HG03521 (cell line): ENCODE data around the gene CCDC33.

Source experiments
- ATAC-seq: cut with Tn5 transposase; IDR thresholded peaks from one replicate; pipeline ENCODE4 v1.9.1; 2021; ENCODE audit warnings: mild to moderate bottlenecking, moderate library complexity; ENCODE audit not compliant: unreplicated experiment

The CCDC33 gene

DNA sequence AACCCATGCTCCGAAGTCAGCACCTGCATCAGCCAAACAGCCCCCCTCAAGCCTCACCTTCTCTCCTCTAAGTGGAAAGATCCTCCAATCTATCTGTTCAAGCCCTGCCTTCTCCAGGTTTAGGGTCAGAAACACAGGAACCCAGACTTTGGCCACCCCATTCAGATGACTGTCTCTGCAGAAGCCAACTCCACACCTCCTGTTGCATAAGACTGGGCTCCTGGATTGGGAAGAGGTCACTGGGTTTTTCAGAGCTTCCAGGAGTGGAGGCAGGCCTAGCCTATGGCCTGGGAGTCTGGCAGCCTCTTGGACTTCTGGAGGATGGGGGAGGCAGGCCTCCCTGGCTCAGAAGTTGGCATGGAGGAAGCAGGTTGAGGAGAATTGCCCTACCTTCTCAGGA, 21.5 kb downstream of the CCDC33 start:
- no peak for ATAC-seq

DNA sequence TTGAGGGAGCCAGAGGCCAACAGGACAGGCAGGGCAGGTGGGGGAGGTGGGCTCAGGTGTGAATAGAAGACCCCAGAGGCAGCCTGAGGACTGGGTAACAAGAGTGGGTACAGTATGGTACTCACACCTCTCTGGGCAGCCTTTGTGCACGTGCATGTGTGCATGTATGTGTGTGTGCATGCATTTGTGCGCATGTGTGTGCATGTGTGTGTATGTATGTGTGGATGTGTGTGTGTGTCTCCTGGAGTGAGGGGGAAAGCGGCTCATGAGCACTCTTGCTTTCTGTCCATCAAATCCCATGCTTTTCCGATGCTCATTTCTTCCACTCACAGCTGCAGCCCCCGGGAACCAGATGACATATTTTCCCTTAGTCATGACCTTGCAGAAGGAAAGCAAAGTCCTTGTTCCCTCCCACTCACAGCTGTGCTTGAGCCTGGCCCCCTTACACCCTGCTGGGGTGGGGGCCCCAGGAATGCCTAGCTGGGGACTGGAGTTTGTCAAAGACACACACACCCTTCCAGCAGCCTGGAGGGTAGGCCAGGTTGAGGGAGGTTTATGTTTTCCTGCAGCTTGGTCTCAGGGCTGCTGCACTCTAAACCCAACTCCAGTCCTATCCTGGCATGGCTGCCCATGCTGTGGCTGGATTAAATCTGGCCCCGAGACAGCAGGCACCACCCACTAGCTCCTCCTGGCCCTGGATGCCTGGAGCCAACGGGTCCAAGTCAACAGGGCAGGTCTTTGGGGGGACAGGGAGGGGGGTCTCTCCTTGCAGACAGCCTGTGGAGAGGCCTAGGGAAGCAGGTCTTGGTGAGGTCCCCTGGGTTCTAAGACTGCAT, 22.5 kb downstream of the CCDC33 start:
- no peak for ATAC-seq

DNA sequence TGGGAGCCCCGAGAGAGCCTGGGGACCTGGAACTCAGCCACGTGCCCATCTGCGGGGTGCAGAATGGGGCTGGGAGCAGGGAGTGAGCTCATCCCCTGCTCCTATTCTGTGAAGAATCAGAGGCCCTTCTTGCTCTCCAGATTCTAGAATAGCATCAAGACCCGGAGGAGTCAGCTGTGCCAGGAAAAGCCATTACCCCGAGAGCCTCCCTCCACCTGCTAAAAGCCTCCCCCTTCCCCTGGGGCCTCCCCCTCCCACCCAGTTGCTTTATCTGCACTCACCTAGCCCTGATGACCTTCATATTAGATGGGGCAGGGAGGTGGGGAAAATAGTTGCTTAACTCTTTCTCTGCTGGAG, 23.1 kb downstream of the CCDC33 start:
- ATAC-seq, result no peak

DNA sequence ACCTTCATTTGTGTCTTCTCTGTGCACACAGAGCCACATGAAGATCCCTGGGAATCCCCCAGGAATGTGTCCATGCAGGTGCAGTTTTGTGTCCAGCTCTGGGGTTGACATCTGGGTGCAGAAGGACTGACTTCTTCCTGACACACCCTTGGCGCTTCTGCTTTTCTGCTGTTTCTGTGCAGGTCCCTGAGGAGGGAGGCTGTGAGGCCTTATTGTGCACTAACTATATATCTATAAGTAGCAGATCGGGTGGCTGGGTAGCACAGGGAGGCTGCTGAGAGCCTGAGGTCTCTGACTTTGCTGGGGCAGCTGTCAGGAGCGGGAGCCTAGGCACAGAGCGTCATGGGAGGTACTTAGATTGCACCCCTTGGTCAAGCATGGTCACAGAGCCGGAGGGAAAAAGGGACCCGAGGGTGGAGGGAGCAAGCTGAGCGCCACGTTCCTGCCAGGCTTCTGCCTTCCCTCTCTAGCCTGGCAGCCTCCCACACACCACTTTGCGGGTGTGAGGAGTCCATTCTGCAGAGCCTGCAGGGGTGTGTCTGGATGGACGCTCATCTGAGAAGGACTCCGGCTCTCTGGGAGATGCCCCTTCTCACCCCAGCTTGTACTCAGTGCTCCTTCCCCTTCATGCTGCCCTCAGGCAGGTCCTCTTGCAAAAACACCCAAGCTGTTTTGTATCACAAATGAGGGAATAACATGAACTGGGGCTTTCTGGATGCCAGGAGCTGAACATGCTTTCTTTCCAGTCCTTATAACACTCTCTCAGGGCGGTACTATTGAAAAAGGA, 23.9 kb downstream of the CCDC33 start:
- no peak for ATAC-seq

DNA sequence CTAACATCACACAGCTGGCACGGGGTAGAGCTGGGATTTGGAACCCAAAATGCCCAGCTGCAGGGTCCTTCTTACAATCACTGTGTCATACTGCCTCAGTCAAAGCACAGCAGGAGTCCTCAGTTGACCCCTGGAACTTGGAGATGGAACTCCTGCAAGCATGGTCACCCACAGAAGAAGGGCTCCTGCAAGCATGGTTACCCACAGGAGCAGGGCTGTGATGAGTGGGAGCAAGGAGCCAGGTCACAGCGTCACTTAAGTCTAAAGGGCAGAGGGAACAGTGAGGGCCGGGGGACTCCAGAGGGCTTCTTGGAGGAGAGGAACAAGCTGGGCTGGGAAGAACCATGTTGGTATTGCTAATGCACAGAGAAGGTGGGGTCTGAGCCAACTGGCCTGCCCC, 24.9 kb downstream of the CCDC33 start:
- ATAC-seq, result no peak

DNA sequence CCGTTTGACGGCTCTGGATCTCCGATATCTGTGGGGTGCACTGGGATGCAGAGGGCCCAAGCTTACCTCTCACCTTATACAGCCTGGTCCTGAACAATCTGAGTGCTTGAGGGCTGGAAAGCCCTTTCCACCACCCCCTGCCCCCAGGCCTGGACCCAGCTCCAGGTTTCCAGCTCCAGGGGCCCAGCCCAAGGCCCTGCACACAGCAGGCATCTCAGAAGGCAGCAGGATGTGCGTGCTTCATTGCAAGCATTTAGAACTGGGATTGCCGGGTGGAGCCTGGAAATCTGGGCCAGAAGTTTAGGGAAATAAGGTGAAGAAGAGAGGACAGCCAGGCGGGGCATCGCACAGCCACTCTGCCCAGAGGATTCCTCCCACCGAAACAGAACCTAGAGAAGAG, 25.6 kb downstream of the CCDC33 start:
- ATAC-seq, result no peak

DNA sequence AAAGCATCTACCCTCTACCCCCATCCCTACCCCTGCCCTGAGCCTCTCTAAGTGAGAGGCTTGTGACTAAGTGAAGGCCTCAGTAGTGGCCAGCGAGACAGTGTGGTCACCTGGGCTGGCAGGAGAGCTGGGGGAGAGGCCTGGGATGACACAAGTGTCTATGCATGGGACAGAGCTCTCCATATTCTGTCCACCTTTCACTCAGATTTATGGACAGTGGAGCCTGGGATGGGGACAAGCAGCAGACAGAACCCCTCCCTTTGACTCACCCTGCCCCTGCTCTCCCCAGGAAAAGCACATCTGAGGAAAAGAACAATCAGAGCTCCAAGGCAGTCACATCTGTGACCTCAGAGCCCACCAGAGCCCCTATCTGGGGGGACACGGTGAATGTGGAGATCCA, 26.0 kb downstream of the CCDC33 start:
- ATAC-seq, result no peak

DNA sequence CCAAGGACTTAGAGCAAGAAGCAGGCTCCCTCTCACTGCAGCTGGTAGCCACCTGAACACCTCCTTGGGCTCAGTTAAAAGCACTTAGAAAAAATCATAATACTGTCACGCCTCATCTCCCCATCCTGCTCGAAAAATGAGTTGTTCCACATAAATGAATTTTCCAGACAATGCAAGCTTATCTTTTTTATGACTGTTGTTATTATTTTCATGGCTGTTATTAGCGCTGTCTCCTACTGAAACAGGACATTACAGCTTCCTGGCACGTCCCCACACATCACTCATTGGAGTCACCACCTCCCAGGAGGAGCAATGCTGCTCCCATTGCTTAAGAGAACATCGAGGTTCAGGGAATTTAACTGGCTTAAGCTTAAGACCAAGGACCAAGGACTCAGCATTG, 26.5 kb downstream of the CCDC33 start:
- ATAC-seq, result no peak

DNA sequence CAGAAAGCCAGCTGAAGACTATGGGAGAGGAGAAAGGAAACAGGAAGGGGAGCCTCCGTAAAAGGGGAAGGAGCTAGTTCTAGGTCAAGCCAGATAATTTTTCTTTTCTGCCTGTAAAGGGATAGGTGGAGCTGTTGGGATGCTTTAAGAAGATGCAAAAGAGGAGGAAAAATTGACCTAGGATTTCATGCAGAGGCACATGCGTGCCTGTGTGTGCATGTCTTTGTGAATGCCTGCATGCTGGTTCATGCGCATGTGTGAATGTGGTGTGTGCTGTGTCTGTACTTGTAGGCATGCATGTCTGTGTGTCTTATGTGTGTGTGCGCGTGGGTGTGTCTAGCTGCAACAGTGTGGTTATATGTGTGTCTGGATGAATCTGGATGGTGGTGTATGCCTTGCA, 27.3 kb downstream of the CCDC33 start:
- ATAC-seq, result no peak

DNA sequence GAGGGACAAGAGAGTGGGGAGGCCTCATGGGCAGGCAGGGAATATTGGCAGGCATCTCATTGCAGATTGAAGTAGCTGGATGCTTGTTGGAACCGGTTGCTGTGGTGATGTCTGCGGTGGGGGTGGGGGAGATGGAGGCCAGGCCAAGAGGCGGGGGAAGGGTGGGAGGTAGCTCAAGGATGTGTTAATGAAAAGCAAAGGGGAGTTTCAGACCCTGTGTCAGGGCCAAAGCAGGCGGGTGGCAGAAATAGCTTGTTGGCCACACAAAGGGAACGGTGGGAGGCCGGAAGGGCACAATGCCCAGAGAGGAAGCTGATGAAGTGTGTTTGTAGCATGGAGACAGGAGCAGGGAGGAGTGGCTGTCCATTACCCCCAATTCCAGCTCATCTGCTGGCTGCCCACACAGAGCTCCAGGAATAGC, 28.0 kb downstream of the CCDC33 start:
- no peak for ATAC-seq

DNA sequence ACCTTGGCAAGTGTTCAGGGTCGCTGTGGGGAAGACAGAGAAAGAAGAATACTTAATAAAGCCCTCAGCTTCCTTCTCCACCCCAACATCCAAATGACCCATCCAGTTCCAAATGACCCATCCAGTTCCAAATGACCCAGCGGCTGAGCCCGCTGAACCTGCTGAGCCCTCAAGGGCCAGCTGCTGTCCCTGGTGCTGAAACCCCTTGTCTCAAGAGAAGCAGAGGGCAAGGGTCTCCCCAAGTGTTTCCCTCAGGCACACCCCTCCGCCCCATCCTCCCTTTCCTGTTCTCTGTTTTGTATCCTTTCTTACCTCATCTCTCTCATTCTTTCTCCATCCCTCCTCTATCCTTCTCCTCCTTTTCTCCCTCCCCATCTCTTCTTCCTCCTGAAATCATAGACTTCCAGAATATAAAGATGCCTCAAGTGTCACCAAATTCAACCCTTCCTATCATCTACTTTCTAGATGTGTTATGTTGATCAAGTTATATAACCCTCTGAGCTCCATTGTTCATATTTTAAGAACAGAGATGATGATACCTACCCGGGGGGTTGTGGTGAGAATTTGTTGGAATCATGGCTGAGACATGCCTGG, 29.0 kb downstream of the CCDC33 start:
- ATAC-seq, result no peak

DNA sequence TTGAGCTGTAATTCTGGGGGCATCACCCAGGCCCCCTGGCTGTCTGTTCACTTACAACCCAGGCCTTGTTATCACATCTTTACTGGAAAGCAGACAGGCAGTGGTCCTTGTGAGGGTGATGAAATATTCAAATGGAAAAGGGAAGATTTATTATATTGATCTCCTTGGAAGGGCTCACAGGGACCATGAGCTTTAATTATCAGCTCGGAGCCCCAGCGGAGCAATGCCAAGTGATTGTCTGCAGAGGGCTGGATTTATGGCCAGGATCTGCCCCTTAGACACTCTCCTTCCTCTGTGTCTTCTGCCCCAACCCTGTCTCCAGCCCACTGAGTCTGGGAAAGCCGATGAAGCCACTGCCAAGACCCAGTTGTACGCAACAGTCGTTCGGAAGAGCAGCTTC, 31.9 kb downstream of the CCDC33 start:
- no peak for ATAC-seq

DNA sequence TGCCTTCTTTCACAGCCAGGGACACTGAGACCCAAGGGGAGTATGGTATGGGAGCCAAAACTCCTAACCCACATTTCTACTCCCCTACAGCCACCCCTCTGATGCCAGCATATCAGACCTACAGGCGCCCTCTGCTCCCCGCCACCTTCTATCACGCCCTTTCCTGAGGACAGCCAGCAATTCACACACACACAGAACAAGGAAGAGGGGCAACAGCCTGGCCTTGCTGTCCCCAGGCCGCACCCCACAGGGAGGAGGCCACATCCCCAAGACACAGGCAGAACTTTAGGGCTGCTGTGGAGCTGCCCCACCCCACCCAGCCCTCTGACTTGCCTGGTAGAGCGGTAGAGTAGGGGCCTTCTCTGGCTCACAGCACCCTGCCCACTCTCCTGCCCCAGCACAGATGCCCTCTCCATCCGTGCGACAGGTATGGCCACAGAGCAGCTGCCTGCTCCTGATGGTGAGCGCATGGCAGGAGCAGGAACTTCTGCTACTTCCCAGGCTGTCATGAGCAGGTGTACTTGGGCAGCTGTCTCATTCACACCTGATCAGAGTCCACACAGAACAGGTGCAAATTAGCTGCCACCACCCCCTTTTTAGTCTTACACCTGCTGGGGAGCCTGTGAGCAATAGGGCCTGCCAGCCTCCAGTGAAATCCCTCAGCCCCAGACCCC, 33.4 kb downstream of the CCDC33 start:
- ATAC-seq, result no peak

DNA sequence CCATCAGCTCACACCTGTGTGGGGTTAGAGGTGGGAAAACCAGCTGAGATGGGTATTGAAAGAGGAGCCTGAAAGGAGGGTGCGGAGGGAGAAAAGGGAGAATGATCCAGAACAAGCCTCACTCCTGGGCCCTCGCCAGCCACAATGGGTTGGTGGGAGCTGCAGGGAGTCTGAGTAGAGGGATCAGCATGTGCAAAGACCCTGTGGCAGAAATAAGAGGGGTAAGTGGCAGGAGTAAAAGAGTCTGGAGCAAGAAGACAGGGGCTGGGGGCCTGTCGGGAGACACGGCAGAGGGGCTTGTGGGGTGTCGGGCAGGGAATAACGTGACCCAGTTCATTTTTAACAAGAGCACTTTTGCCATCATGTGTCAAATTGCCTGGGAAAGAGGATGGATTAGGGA, 34.0 kb downstream of the CCDC33 start:
- ATAC-seq, result no peak

DNA sequence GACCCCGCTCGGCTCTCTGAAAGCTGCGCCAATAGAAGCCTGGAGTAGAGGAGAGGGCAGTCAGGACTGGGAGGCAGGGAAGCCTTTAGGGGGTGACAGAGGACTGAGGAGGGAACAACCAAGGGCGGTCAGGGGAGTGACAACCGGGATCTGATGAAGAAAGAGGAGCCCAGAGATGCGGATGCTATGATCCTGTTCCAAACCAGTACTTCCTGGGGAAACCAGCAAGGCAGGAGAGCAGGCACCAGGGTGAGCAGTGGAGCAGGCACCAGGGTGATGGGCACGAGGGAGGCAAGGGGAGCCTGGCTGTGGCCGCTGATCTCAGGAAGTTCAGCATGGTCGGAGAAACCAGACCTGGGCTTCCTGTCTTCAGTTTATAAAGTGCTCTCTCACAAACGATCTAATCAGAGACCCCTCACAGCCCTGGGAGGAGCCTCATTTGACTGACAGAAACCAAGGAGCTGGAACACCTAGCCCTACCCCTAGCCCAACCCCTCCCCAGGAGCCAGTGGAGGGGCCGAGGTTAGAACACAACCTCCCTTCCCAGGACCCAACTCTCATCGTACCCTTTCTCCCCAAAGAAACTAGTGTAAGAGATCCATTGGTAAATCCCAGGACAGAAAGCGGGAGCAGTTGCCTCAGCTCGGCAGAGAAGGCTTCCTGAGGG, 34.9 kb downstream of the CCDC33 start:
- ATAC-seq, result no peak

DNA sequence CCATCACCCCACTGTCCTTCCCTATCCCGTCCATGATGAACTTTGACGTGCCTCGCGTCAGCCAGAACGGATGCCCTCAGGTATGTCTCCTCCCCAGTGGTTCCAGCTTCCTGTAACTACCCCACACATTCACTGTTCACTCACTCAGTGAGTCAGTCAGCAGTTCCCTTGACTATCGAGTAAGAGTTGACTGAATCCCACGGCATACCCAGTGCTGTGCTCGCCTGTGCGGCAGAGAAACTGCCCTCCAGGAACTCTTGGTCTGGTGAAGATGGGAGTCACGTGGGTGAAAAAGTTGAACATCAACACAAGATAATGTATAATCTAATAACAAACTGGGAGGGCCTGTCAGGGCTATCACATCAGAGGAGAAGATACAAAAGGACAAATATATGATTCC, 36.7 kb downstream of the CCDC33 start:
- no peak for ATAC-seq

DNA sequence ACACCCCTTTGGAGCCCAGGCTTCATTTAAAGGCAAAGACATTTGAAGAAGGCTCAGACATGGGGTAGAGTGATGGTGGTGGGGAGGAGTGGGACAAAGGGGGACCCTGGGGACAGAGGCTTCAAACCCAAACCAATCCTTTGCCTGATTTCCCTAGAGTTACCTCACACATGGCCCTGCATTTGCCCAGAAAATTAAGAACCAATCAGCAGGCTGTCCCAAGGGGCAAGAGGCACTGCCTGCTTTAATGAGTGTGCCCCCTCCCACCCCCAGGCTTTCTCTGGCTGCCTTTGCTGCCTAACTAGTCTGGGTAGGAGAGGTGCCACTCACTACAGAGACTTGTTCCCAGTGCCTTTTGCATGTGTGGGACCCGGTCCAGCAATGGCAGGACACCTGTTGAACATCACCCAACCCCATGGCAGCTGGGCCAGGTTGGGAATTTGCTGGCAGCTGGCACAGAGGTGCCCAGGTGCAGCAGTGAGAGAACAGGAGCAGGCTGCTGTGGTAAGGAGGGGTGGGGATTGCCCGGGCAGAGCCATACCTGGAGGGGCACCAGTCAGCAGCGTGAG, 38.4 kb downstream of the CCDC33 start:
- ATAC-seq, result no peak

DNA sequence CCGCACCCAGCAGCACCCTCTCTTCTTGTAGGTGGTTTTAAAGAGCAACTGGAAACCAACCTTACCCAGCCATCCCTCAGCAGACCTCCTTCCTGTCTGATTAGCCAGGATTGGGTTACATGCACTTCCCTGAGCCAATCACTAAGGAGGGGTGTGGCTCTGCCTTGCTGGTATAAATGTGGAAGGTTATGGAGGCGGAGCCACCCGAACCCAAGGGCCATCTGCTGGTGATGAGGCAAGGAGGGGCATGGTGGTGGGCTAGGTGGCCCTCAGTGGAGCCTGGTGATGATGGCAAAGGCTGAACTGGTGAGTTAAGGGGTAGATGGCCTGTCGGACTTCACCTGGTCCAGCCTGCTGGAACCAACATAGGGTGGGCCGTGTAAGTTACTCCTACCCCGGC, 39.8 kb downstream of the CCDC33 start:
- no peak for ATAC-seq

DNA sequence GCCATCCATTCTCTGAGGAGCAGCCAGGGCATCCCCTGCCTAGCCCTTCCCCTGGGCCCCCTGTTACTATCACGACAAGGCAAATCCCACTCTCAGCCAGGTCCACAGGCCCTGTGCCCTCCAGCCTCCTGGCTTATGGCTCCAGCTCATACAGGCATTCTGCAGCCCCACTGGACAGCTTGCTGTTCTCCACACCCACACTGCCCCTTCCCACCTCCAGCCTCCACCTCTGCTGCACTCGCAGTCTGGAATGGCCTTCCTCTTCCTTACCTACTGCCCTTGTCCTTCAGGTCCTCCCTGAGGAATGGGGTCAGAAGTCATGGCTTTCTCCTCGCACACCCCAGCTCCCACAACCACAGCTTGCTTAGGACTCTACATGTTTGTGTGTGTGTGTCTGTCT, 40.4 kb downstream of the CCDC33 start:
- no peak for ATAC-seq

DNA sequence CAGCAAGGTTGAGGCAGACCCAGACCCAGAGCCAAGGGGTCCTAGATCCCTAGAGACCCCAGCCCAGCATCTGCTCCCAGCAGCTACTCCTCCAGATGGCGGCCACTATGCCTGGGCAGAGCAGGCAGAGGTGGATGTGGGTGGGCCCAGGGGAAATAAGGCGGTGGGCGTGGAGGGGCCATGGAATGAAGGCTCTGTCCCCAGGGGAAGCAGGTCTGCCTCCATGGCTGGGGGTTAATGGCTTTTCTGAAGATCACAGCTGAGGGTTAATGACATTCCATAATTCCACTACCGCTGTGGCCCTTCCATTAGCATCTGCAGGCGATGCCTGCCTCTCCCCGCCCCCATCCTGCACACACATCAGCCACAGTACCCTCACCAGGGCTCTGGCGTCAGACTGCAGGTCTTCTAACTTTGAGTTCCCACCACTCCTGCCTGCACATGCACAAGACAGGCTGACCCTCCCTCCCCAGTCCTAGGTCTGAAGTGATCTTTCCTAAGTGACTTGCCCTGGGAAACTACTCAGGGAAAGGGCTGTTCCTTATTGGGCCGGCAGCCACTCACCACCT, 41.2 kb downstream of the CCDC33 start:
- ATAC-seq, result no peak
